Neural cell (in vitro differentiated cells): ENCODE data around the gene CYB561A3. TPM values are rescaled to one million over a fixed set of nuclear protein-coding genes. Genes with fewer than 3 reads are reported as not detected.

Experiments used
- H2AFZ ChIP-seq: fragments of 200-600, 300-800 bp; sonication (generic), shearing (Covaris generic); 2 replicates; pipeline ENCODE4 v1.6.0; 2014; ENCODE audit warnings: low read depth, mild to moderate bottlenecking, antibody characterized with exemption, low read length, moderate library complexity
- H3F3A ChIP-seq: fragments of 200-600 bp; shearing (Covaris generic); 2 replicates; pipeline ENCODE4 v1.6.1; 2016; ENCODE audit warnings: mild to moderate bottlenecking, moderate library complexity, mixed read lengths, antibody characterized with exemption, low read length; ENCODE audit not compliant: insufficient read depth, poor library complexity, severe bottlenecking
- H3K27ac ChIP-seq: fragments of 200-600, 300-800 bp; sonication (generic), shearing (Covaris generic); 2 replicates; pipeline ENCODE4 v1.5.1; 2014; ENCODE audit warnings: mild to moderate bottlenecking, low read length, moderate library complexity
- H3K27me3 ChIP-seq: fragments of 300-800, 200-600 bp; sonication (generic), shearing (Covaris generic); 2 replicates; pipeline ENCODE4 v1.6.0; 2014; ENCODE audit warnings: mild to moderate bottlenecking, low read depth, low read length, moderate library complexity; ENCODE audit not compliant: insufficient read depth
- H3K36me3 ChIP-seq: fragments of 300-800, 200-600 bp; sonication (generic), shearing (Covaris generic); 2 replicates; pipeline ENCODE4 v1.5.1; 2014; ENCODE audit warnings: mild to moderate bottlenecking, antibody characterized with exemption, low read length, moderate library complexity; ENCODE audit not compliant: insufficient read depth
- H3K4me2 ChIP-seq: fragments of 300-800, 200-600 bp; sonication (generic), shearing (Covaris generic); 2 replicates; pipeline ENCODE4 v1.6.0; 2014; ENCODE audit warnings: mild to moderate bottlenecking, low read length
- H3K4me3 ChIP-seq: fragments of 300-800, 200-600 bp; sonication (generic), shearing (Covaris generic); 2 replicates; pipeline ENCODE4 v1.5.1; 2014; ENCODE audit warnings: mild to moderate bottlenecking, low read length, moderate library complexity
- H3K79me2 ChIP-seq: fragments of 200-600 bp; shearing (Covaris generic); replicated peaks from 2 replicates; pipeline ENCODE4 v1.6.0; 2014; ENCODE audit warnings: mild to moderate bottlenecking, low read length, moderate library complexity; ENCODE audit not compliant: insufficient read depth
- H3K9ac ChIP-seq: fragments of 300-800, 200-600 bp; sonication (generic), shearing (Covaris generic); 2 replicates; pipeline ENCODE4 v1.6.1; 2016; ENCODE audit warnings: mild to moderate bottlenecking, low read length, mixed read lengths
- H3K9me2 ChIP-seq: fragments of 200-600 bp; shearing (Covaris generic); 2 replicates; pipeline ENCODE4 v1.6.1; 2016; ENCODE audit warnings: mild to moderate bottlenecking, low read length, mixed read lengths; ENCODE audit not compliant: insufficient read depth
- H3K9me3 ChIP-seq: fragments of 200-600, 300-800 bp; sonication (generic), shearing (Covaris generic); 2 replicates; pipeline ENCODE4 v1.6.1; 2016; ENCODE audit warnings: mild to moderate bottlenecking, mixed run types, low read length, moderate library complexity, mixed read lengths
- H4K20me1 ChIP-seq: fragments of 200-600 bp; shearing (Covaris generic); 2 replicates; pipeline ENCODE4 v1.6.1; 2016; ENCODE audit warnings: mild to moderate bottlenecking, mixed run types; ENCODE audit not compliant: insufficient read depth
- CTCF ChIP-seq: fragments of 450-650 bp; IDR thresholded peaks from 2 replicates; pipeline ENCODE4 v1.5.1; 2014; ENCODE audit warnings: antibody characterized with exemption, mild to moderate bottlenecking, moderate library complexity; ENCODE audit not compliant: poor library complexity, severe bottlenecking
- EP300 ChIP-seq: fragments of 450-650 bp; conservative IDR thresholded peaks from 2 replicates; pipeline ENCODE4 v1.6.1; 2014; ENCODE audit warnings: antibody characterized with exemption, mild to moderate bottlenecking, moderate library complexity; ENCODE audit not compliant: poor library complexity, severe bottlenecking
- EZH2 ChIP-seq: fragments of 200-600, 300-800 bp; shearing (Covaris generic), sonication (generic); IDR thresholded peaks from 2 replicates; pipeline ENCODE4 v1.6.1; 2014; ENCODE audit warnings: antibody characterized with exemption, low read length, borderline replicate concordance, mild to moderate bottlenecking; ENCODE audit not compliant: insufficient read depth, poor library complexity, severe bottlenecking
- MXI1 ChIP-seq: fragments of 450-650 bp; conservative IDR thresholded peaks from 2 replicates; pipeline ENCODE4 v1.6.1; 2014; ENCODE audit warnings: antibody characterized with exemption, mild to moderate bottlenecking; ENCODE audit not compliant: poor library complexity, severe bottlenecking
- POLR2AphosphoS5 ChIP-seq: IDR thresholded peaks from 2 replicates; pipeline ENCODE4 v1.6.1; 2012
- RAD21 ChIP-seq: fragments of 450-650 bp; conservative IDR thresholded peaks from 2 replicates; pipeline ENCODE4 v1.6.1; 2014; ENCODE audit warnings: antibody characterized with exemption, mild to moderate bottlenecking, moderate library complexity
- REST ChIP-seq: IDR thresholded peaks from 2 replicates; pipeline ENCODE4 v1.6.1; 2012; ENCODE audit warnings: borderline replicate concordance
- SMC3 ChIP-seq: fragments of 450-650 bp; conservative IDR thresholded peaks from 2 replicates; pipeline ENCODE4 v1.6.1; 2014; ENCODE audit warnings: antibody characterized with exemption, mild to moderate bottlenecking, moderate library complexity; ENCODE audit not compliant: poor library complexity
- TAF1 ChIP-seq: IDR thresholded peaks from 2 replicates; pipeline ENCODE4 v1.6.1; 2012; ENCODE audit warnings: low read depth
- polyA plus RNA-seq: library from polyadenylated mRNA; depleted of rRNA; stranded (reverse); fragments of >200 nt; gene quantifications from 2 replicates; pipeline ENCODE4 v1.2.3, GENCODE V29; 2014

CYB561A3 gene
- polyA plus RNA-seq, 1 donor from 2014 or later = 36.3 TPM

- no peak overlapping the region for H3K9ac ChIP-seq
- H3K9me2 ChIP-seq = no peaks in the 10 kb centered on the region
- H3K79me2 ChIP-seq = no peaks in the 10 kb centered on the region
- H4K20me1 ChIP-seq = no peaks in the 10 kb centered on the region
- no peaks in the 10 kb centered on the region for H3K36me3 ChIP-seq
- no peak for TF ChIP-seq CTCF
- TF ChIP-seq POLR2AphosphoS5 = no peak
- no peak for TF ChIP-seq RAD21
- no peak for TF ChIP-seq TAF1
- no peak for TF ChIP-seq REST
- TF ChIP-seq SMC3 = no peak
- no peak for TF ChIP-seq EP300
- no peak for TF ChIP-seq MXI1
- TF ChIP-seq EZH2 = no peak
- no peak overlapping the region for H2AFZ ChIP-seq
- no peak overlapping the region for H3K4me2 ChIP-seq
- H3K27me3 ChIP-seq = no peaks in the 10 kb centered on the region
- no peak overlapping the region for H3K27ac ChIP-seq
- H3K9me3 ChIP-seq = no peaks in the 10 kb centered on the region
- no peaks in the 10 kb centered on the region for H3F3A ChIP-seq
- no peak overlapping the region for H3K4me3 ChIP-seq
Measured at GRCh38 chr11:61341706-61342105, 20.0 kb downstream of the CYB561A3 start.

GRCh38 chr11:61340979-61341378 is 20.7 kb downstream of the CYB561A3 start:
- no peaks in the 10 kb centered on the region for H3K27me3 ChIP-seq
- H3K9me2 ChIP-seq = no peaks in the 10 kb centered on the region
- no peaks in the 10 kb centered on the region for H3K79me2 ChIP-seq
- no peak overlapping the region for H3K9ac ChIP-seq
- TF ChIP-seq POLR2AphosphoS5 (no peak), CTCF (no peak), REST (no peak), MXI1 (no peak), RAD21 (no peak), SMC3 (no peak), EZH2 (no peak), EP300 (no peak), TAF1 (no peak)
- no peaks in the 10 kb centered on the region for H3F3A ChIP-seq
- H3K4me3 ChIP-seq = no peak overlapping the region
- H4K20me1 ChIP-seq = no peaks in the 10 kb centered on the region
- H3K27ac ChIP-seq = no peak overlapping the region
- no peaks in the 10 kb centered on the region for H3K36me3 ChIP-seq
- H2AFZ ChIP-seq = no peak overlapping the region
- H3K9me3 ChIP-seq = no peaks in the 10 kb centered on the region
- H3K4me2 ChIP-seq = no peak overlapping the region
